ENCODE measurements around the gene GLDN.

GRCh38 chr15:51335087-51335486 is 6.4 kb upstream of the GLDN start:
- no peak for TF ChIP-seq CTCF (IDR thresholded peaks at IDR 0.05)
- no peak for TF ChIP-seq POLR2AphosphoS5 (IDR thresholded peaks at IDR 0.05; ENCODE audit: low read depth, low read length)
- no peak for TF ChIP-seq REST (IDR thresholded peaks at IDR 0.05; ENCODE audit: insufficient read depth in 1 of 2, low read depth in 2 of 2, low read length in 1 of 2)
- no peak for TF ChIP-seq SIN3A (IDR thresholded peaks at IDR 0.05; ENCODE audit: borderline replicate concordance, insufficient read depth, low read depth, low read length)
